ENCODE results near the gene TSN.

GRCh38 chr2:121771976-121772742 lies 16.7 kb downstream of the TSN start:
- no peak for TF ChIP-seq CTCF (IDR thresholded peaks at IDR 0.05; ENCODE audit: poor library complexity, severe bottlenecking)
- no peak for TF ChIP-seq SMC3 (conservative IDR thresholded peaks at IDR 0.05; ENCODE audit: poor library complexity)
- TF ChIP-seq POLR2AphosphoS5 (IDR thresholded peaks at IDR 0.05): no peak
- no peak for TF ChIP-seq TAF1 (IDR thresholded peaks at IDR 0.05; ENCODE audit: low read depth)
- TF ChIP-seq EP300 (conservative IDR thresholded peaks at IDR 0.05; ENCODE audit: poor library complexity, severe bottlenecking): no peak
- TF ChIP-seq EZH2 (IDR thresholded peaks at IDR 0.05; ENCODE audit: borderline replicate concordance, insufficient read depth, low read length, poor library complexity, severe bottlenecking): no peak
- no peak for TF ChIP-seq REST (IDR thresholded peaks at IDR 0.05; ENCODE audit: borderline replicate concordance)
- no peak for TF ChIP-seq RAD21 (conservative IDR thresholded peaks at IDR 0.05)
